Smooth muscle cell (in vitro differentiated cells): Measurements from ENCODE around the gene DNM2. TPM values are rescaled to one million over a fixed set of nuclear protein-coding genes. Genes with fewer than 3 reads are reported as not detected.

Source experiments
- DNase-seq: peaks from one replicate; lab custom pipeline; 2025; ENCODE audit not compliant: unreplicated experiment; lab: John Stamatoyannopoulos, UW
- H2AFZ ChIP-seq: fragments of 200-600 bp; sonication (generic); 2 replicates; pipeline ENCODE4 v1.6.0; 2016; ENCODE audit warnings: antibody characterized with exemption, low read depth, mild to moderate bottlenecking
- H3F3A ChIP-seq: fragments of 200-600 bp; sonication (generic); 2 replicates; pipeline ENCODE4 v1.6.0; 2017; ENCODE audit warnings: antibody characterized with exemption, low read depth
- H3K27ac ChIP-seq: fragments of 200-600 bp; sonication (generic); 2 replicates; pipeline ENCODE4 v1.5.1; 2016; ENCODE audit warnings: low read depth, mild to moderate bottlenecking
- H3K27me3 ChIP-seq: fragments of 200-600 bp; sonication (generic); 2 replicates; pipeline ENCODE4 v1.6.1; 2016; ENCODE audit warnings: low read depth, mild to moderate bottlenecking
- H3K36me3 ChIP-seq: fragments of 200-600 bp; sonication (generic); 2 replicates; pipeline ENCODE4 v1.5.1; 2016; ENCODE audit warnings: low read depth
- H3K4me1 ChIP-seq: fragments of 200-600 bp; sonication (generic); 2 replicates; pipeline ENCODE4 v1.5.1; 2016; ENCODE audit warnings: low read depth
- H3K4me2 ChIP-seq: fragments of 200-600 bp; sonication (generic); 2 replicates; pipeline ENCODE4 v1.6.0; 2016; ENCODE audit warnings: mild to moderate bottlenecking
- H3K4me3 ChIP-seq: fragments of 200-600 bp; sonication (generic); 2 replicates; pipeline ENCODE4 v1.5.1; 2016; ENCODE audit warnings: mild to moderate bottlenecking
- H3K79me2 ChIP-seq: fragments of 200-600 bp; sonication (generic); 2 replicates; pipeline ENCODE4 v1.6.0; 2016; ENCODE audit warnings: low read depth, mild to moderate bottlenecking
- H3K9ac ChIP-seq: fragments of 200-600 bp; sonication (generic); 2 replicates; pipeline ENCODE4 v1.6.0; 2016; ENCODE audit warnings: low read depth
- H3K9me3 ChIP-seq: fragments of 200-600 bp; sonication (generic); replicated peaks from 2 replicates; pipeline ENCODE4 v1.5.1; 2016; ENCODE audit warnings: low read depth
- H4K20me1 ChIP-seq: fragments of 200-600 bp; sonication (generic); 2 replicates; pipeline ENCODE4 v1.6.0; 2016; ENCODE audit warnings: low read depth
- WGBS: methylation state at CpG from one replicate; pipeline ENCODE4 v1.1.7; 2016; ENCODE audit warnings: low lambda C conversion rate; 5-methylcytosine and 5-hydroxymethylcytosine counted together
- polyA plus RNA-seq: library from polyadenylated mRNA; unstranded; fragments of >200 nt; fragmentation: Nextera tagmentation; extraction: Ambion mirVana; gene quantifications from 2 replicates; pipeline ENCODE4 v1.2.1, GENCODE V29; 2016
- total RNA-seq: library from RNA; depleted of rRNA; stranded (reverse); fragments of >200 nt; gene quantifications from 2 replicates; pipeline ENCODE4 v1.2.3, GENCODE V29; 2014
- TF ChIP-seq, protein P1 (sequence below): fragments of 200-600 bp; sonication (generic); IDR thresholded peaks from 2 replicates; pipeline ENCODE4 v1.5.1; 2017; ENCODE audit warnings: borderline replicate concordance, mild to moderate bottlenecking, antibody characterized with exemption; ENCODE audit not compliant: insufficient read depth, poor library complexity, severe bottlenecking

DNM2 gene
- total and polyA plus RNA-seq, 2 experiments from 2014 or later, result 65.1 to 93.2 TPM

DNA sequence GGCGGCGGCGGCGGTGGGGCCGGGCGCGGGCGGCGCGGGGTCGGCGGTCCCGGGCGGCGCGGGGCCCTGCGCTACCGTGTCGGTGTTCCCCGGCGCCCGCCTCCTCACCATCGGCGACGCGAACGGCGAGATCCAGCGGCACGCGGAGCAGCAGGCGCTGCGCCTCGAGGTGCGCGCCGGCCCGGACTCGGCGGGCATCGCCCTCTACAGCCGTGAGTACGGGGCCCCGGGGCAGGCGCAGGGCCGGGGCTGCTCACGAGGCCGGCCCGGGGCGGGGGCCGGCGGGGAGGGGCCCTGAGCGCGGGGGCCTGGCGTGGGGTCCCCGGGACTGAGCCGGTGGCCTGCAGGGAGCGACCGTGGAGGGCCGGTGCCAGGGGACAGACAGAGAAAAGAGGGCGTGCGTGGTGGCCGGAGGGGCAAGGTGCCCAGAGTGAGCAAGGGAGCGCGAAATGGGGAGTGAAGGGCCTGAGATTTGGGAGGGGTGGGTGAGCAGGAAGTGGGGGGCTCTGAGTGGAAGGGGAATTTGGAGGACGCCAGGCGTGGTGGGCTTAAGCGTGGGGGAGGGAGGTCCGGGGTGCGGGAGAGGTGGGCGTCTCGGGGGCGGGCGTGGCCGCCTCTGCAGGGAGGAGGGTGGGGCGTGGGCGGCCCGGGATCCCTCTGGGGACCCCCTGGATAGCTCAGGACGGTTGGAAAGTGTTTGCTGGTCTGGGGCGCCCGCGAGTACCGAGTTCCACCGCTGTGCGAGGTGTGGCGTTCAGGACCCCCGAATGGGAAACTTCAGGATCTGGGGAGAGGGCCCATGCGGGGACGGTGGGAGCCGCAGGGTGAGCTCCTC, 154.0 kb downstream of the DNM2 start:
- no peaks in the 10 kb centered on the region for H3F3A ChIP-seq
- peak; percentile 27 for DNase-seq
- H4K20me1 ChIP-seq, result peaks cover 38% of the 10 kb centered on the region
- 0% methylated on average over 3 of the region's 90 CpGs for WGBS
- H3K36me3 ChIP-seq, result no peaks in the 10 kb centered on the region
- no peaks in the 10 kb centered on the region for H3K9me3 ChIP-seq
- peak overlapping the region; percentile 20 for H2AFZ ChIP-seq
- H3K27ac ChIP-seq, result peak overlapping the region; percentile 51
- H3K4me2 ChIP-seq, result peak overlapping the region; percentile 99
- peak overlapping the region; percentile 84 for H3K4me3 ChIP-seq
- TF ChIP-seq, protein P1, sequence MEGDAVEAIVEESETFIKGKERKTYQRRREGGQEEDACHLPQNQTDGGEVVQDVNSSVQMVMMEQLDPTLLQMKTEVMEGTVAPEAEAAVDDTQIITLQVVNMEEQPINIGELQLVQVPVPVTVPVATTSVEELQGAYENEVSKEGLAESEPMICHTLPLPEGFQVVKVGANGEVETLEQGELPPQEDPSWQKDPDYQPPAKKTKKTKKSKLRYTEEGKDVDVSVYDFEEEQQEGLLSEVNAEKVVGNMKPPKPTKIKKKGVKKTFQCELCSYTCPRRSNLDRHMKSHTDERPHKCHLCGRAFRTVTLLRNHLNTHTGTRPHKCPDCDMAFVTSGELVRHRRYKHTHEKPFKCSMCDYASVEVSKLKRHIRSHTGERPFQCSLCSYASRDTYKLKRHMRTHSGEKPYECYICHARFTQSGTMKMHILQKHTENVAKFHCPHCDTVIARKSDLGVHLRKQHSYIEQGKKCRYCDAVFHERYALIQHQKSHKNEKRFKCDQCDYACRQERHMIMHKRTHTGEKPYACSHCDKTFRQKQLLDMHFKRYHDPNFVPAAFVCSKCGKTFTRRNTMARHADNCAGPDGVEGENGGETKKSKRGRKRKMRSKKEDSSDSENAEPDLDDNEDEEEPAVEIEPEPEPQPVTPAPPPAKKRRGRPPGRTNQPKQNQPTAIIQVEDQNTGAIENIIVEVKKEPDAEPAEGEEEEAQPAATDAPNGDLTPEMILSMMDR, result peak; percentile 12
- H3K79me2 ChIP-seq, result peaks cover 51% of the 10 kb centered on the region
- peaks cover 12% of the 10 kb centered on the region for H3K4me1 ChIP-seq
- no peaks in the 10 kb centered on the region for H3K27me3 ChIP-seq
- peak overlapping the region; percentile 81 for H3K9ac ChIP-seq

DNA sequence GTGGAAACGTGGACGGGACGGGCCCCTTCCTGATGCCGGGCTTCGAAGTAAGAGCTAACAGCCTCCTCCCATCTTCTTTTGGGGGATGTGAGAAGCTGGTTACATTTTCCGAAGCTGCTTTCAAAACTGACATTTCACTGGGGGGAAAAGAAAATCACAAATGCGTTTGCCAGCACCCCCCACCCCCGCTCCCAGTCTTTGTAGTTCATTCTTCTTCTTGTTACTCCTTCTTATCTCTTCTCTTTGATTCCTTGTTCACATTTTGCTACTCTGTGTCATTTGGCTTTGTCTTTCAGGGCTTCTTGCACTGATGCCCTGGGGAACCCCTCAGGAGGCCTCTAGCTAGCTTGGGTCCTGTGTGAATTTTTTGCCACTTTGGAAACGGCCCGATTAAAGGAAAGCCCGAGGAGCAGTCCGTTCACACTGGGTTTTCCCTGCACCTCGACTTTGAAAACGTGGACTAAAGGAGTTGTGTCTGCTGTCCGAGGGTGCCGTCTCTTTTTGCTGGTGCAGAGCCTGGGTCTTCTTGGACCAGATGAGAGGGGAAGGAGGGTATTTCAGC, 154.7 kb downstream of the DNM2 start:
- Histone ChIP-seq H3F3A (no peaks in the 10 kb centered on the region), H3K4me1 (peaks cover 12% of the 10 kb centered on the region), H3K27me3 (no peaks in the 10 kb centered on the region), H4K20me1 (peaks cover 45% of the 10 kb centered on the region), H3K79me2 (peaks cover 58% of the 10 kb centered on the region), H2AFZ (peak overlapping the region; percentile 20), H3K9me3 (no peaks in the 10 kb centered on the region), H3K36me3 (no peaks in the 10 kb centered on the region), H3K27ac (peak overlapping the region; percentile 51), H3K4me2 (peak overlapping the region; percentile 99), H3K9ac (peak overlapping the region; percentile 81), H3K4me3 (peak overlapping the region; percentile 84)
- 9% methylated on average over 16 of the region's 16 CpGs for WGBS
- no peak for DNase-seq
- TF ChIP-seq, protein P1, result no peak

- no peak overlapping the region for H3K9ac ChIP-seq
- 87% methylated on average over 1 of the region's 1 CpG for WGBS
- TF ChIP-seq, protein P1, result no peak
- no peak overlapping the region for H3K27ac ChIP-seq
- H3K4me2 ChIP-seq, result no peak overlapping the region
- no peak overlapping the region for H2AFZ ChIP-seq
- no peaks in the 10 kb centered on the region for H3K27me3 ChIP-seq
- H3K4me1 ChIP-seq, result peaks cover 12% of the 10 kb centered on the region
- DNase-seq, result no peak
- H3K79me2 ChIP-seq, result peaks cover 72% of the 10 kb centered on the region
- H3K4me3 ChIP-seq, result peak overlapping the region; percentile 6
- H4K20me1 ChIP-seq, result peaks cover 59% of the 10 kb centered on the region
- H3K9me3 ChIP-seq, result no peaks in the 10 kb centered on the region
- peaks cover 4% of the 10 kb centered on the region for H3F3A ChIP-seq
- H3K36me3 ChIP-seq, result no peaks in the 10 kb centered on the region
These were observed 156.1 kb downstream of the DNM2 start for GRCh38 chr19:10874024-10874423.
